Subcutaneous preadipocyte (primary cell): ENCODE results near the gene TLK2. TPM values are rescaled to one million over a fixed set of nuclear protein-coding genes. Genes with fewer than 3 reads are reported as not detected.

Experiments
- small RNA-seq: library from RNA; depleted of rRNA; stranded (forward); fragments of <200 nt; gene quantifications from one replicate; pipeline ENCODE3, GENCODE V24; 2012
- total RNA-seq: library from RNA; depleted of rRNA; stranded (reverse); fragments of >200 nt; gene quantifications from 2 replicates; pipeline ENCODE4 v1.2.3, GENCODE V29; 2012

The TLK2 gene
- 27.2 and 37.5 TPM in 2 replicates for total RNA-seq

DNA sequence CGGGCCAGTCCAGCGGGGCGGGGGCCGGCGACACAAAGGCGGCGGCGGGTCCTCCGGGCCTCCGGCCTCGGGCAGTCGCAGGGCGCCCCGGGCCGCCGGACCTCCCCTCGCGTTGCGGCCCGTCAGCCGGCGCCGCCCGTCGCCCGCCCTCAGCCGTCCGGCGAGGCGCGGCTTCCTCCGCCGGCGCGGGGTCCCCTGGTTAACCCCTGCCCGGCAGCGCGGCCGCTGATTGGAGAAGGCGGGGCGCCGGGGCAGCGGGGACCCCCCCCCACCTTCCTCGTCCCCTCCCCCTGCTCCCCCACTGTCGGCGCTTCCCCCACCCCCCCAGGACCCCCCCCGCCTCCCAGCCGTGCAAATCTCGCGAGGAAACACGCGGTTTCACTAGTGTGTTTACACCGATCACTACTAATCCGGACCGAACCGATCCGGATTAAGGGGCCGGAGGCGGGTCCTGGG lies at the start of gene TLK2:
TSS of gene TLK2 (plus strand) at position 402 of the 456 bp plus-strand sequence. CDS start 2,301 bp downstream, outside the sequence.

GRCh38 chr17:62627219-62627903 lies 148.7 kb downstream of the TLK2 start, which contains the start of gene MRC2:
Gene MRC2, plus strand, starts transcription at chr17:62627670. Its CDS starts 133 bp downstream, at chr17:62627803.

Small RNA genes lying within 50 kb of the gene (small RNA-seq; reads per million reads assigned to genes)
- gene RF00019: not detected

Other genes starting within 250 kb of the TLK2 start
- not detected in 2 replicates for gene EFCAB3, start 98.3 kb upstream of the TLK2 start, total RNA-seq
- 19.8 and 24.6 TPM in 2 replicates for gene METTL2A, start 54.9 kb upstream of the TLK2 start, total RNA-seq
- 129 and 164 TPM in 2 replicates for gene MRC2, start 148.8 kb downstream of the TLK2 start, total RNA-seq